ENCODE data around the gene RPS18.
"Not testable (repeated sequence)": the region's sequence is repeated elsewhere in the genome, so short reads cannot be mapped to it uniquely, and the experiment has no call there.

RPS18 gene

GRCh38 chr6:33273129-33273923, 1.5 kb downstream of the RPS18 start:
- FAIRE-seq, result no peak

DNA sequence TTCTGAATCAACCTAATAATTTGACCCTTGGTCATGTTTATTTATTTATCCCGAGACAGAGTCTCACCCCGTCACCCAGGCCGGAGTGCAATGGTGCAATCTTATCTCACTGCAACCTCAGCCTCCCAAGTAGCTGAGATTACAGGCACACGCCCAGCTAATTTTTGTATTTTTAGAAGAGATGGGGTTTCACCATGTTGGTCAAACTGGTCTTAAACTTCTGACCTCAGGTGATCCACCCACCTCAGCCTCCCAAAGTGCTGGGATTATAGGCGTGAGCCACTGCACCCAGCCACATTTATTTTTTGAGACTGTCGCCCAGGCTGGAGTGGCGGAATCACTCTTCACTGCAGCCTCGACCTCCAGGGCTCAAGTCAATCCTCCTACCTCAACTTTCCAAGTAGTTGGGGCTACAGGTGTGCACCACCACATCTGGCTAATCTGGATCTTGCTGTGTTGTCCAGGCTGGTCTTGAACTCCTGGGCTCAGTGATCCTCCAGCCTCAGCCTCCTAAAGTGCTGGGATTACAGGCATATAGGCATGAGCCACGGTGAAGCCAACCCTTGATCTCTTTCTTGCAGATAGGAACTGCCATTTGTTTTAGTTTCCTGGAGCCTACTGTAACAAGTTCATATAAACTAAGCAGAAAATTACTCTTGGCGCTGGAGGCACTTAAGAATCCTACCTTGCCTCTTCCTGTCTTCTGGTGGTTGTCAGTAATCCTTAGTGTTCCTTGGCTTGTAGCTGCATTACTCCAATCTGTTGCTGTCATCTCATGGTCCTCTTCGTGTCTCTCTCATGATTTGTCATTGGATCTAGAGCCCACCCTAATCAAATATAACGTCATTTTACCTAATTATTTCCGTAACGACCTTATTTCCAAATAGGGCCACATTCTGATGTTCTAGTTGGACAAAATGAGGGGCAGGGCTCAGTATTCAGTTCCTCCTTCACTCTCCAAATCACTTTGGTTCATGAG, 2.3 kb downstream of the RPS18 start:
- no peak for FAIRE-seq

- not testable (repeated sequence) for FAIRE-seq
These were observed 4.1 kb downstream of the RPS18 start for GRCh38 chr6:33275795-33276580.

DNA sequence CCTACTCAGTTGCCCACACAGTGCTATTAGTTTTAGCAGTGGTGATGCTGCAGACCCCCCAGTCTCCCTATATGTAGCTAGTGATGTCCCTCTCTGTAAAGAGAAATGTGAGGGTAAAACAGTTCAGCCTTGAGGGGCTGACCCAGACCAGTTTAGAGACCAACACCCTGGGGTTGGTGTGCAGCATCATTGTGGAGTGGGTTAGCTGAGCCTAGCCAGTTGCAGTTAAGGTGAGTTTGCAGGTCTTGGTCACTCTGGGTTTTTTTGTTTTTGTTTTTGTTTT, 4.6 kb downstream of the RPS18 start:
- no peak for FAIRE-seq

GRCh38 chr6:33276864-33277662, 5.2 kb downstream of the RPS18 start, which contains the start of gene B3GALT4:
TSS of gene B3GALT4 (plus strand) at chr6:33277123. CDS start at chr6:33277420, 297 bp downstream.
- no peak for FAIRE-seq

DNA sequence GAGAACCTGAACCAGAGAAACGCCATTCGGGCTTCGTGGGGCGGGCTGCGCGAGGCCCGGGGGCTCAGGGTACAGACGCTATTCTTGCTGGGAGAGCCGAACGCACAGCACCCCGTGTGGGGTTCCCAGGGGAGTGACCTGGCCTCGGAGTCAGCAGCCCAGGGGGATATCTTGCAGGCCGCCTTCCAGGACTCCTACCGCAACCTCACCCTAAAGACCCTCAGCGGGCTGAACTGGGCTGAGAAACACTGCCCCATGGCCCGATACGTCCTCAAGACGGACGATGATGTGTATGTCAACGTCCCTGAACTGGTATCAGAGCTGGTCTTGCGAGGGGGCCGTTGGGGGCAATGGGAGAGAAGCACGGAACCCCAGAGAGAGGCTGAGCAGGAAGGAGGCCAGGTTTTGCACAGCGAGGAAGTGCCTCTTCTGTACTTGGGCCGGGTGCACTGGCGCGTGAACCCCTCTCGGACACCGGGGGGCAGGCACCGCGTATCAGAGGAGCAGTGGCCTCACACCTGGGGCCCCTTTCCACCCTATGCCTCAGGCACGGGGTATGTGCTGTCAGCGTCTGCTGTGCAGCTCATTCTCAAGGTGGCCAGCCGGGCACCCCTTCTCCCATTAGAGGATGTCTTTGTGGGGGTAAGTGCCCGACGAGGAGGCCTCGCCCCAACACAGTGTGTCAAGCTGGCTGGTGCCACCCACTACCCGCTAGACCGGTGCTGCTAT, 6.0 kb downstream of the RPS18 start:
- FAIRE-seq, result no peak

DNA sequence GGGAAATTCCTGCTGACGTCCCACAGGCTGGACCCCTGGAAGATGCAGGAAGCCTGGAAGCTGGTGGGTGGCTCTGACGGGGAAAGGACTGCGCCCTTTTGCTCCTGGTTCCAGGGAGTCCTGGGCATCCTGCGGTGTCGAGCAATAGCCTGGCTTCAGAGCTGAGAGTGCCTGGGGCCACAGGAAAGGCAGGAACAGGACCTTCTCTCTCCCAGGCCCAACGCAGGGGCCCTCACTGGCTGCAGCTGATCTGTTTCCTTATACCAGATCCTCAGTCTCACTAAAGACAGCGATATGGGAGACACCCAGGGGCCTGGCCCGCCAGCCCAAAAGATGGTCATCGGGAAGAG, 6.5 kb downstream of the RPS18 start:
- FAIRE-seq, result no peak

DNA sequence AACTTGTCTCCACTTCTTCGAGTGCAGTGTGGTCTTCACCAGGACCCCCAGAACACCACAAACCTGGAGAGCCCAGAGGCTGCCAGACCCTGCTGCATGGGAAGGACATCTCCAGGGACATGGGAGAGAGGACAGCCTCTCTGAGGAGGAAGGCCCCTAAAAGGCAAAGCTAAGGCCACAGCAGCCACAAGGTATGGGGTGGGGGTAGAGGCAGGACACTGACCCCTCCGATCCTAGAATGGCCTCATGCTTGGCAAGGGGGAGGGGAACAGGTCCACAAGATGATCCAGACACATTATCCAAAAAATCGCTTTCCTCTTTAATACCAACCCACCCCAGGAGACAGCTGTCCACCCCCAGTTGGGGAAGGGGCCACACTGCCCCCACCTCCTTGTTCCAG, 6.9 kb downstream of the RPS18 start:
- FAIRE-seq, result no peak

DNA sequence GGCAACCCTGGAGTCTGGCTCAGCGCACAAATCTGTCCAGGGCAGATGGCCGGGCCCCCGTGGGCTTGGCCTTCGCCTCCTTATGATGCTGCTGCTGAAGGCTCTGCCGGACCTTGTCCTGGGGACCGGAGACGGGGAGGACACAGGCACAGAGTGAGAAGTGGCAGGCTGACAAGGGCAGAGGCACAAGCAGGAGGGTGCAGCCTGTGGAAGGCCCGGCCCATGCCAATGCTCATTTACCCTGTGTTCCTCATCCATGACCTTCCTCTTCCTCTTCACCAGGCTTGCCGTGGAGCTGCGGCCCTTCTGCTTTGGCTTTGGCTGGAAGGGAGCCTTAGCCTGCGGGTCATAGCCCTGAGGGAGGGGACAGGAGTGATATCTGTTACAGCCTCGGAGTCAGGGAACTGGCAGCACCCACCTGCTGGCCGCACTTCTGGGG, 7.4 kb downstream of the RPS18 start:
- FAIRE-seq, result no peak

DNA sequence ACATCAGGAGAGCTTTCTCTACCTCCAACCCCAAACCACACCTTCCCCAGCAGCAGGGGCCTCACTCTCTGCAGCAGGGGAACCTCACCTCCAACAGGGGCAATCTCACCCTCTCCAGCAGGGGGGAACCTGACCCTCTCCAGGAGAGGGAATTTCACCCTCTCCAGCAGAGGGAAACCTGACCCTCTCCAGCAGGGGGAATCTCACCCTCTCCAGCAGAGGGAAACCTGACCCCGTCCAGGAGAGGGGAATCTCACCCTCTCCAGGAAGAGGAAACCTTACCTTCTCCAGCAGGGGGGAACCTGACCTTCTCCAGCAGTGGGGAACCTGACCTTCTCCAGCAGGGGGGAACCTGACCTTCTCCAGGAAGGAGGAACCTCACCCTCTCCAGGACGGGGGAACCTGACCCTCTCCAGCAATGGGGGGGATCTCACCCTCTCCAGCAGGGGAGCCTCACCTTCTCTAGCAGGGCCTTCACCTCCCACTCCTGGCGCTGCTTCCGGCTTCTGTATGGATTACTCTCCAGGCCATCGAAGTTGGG, 8.2 kb downstream of the RPS18 start:
- FAIRE-seq, result no peak

DNA sequence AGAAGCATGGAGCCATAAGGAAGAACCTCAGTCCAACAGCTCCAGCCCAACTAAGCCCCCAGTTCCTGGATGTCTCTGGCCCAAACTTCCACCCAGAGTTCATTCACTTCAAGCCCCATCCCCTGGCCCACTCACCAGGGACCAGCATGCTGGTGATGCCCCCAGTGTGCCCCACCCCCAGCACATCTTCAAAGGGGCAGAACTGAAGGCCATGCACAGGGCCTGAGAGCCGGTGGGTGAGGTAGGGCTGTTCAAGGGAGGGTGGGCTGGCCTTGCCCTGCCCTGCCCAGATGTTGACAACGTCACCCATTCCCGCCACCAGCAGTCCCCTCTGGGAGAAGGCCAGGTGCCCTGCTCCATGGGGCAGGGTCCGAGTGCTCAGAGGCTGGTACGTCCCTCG, 8.7 kb downstream of the RPS18 start:
- no peak for FAIRE-seq

- FAIRE-seq, result not testable (repeated sequence)
These were observed 13.3 kb downstream of the RPS18 start for GRCh38 chr6:33285214-33285613.

DNA sequence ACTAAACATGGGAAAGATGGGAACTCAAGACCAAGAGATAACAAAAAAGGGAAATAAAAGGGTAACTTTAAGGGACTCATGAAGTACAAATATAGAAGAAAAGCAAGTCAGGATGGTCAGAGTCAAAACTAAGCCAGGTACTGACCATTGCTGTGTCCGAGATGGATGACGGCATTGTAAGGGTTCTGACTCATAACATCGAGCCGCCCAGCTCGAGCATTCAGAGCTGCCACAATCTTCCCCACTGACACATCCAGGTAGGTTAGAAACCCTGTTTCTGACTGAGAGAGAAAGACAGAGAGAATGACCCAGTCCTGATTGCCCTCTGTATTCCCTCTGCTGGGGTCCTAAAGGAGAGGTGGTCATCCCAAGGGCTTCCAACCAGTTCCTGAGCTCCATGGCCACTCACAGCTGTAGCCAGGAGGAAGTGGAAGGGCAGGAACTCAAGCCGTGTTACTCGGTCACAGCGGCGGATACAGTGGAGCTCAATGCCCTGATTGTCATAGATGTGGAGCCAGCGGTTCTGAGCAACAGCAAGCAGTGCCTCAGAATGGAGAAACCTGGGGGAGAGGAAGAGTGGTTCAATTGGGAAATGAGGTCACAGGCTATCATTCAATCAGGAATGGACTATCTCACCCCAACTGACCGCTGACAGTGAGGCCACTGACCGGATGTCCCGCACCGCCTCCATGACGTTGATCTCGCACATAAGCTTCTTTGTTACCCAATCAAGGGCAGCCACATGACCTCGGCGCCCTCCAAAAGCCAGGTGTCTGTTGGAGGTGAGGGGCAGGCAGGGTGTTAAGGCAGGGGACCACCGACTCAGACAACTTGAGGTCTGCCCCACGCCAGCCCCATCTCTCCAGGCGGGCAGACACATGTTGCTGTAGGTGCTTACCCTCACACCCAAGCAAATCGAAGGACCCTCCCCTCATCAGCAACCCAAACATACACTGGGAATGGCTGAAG, 15.4 kb downstream of the RPS18 start:
- FAIRE-seq, result no peak

- no peak for FAIRE-seq
These were observed 16.5 kb downstream of the RPS18 start for GRCh38 chr6:33288141-33288920.

GRCh38 chr6:33288921-33289783, 17.3 kb downstream of the RPS18 start, which contains the start of the genes PFDN6 and WDR46:
TSS of gene PFDN6 (plus strand) at chr6:33289601. CDS start at chr6:33289857, 256 bp downstream.
TSS of gene WDR46 (minus strand) at chr6:33289239. CDS start at chr6:33289170, 69 bp downstream.
- no peak for FAIRE-seq

DNA sequence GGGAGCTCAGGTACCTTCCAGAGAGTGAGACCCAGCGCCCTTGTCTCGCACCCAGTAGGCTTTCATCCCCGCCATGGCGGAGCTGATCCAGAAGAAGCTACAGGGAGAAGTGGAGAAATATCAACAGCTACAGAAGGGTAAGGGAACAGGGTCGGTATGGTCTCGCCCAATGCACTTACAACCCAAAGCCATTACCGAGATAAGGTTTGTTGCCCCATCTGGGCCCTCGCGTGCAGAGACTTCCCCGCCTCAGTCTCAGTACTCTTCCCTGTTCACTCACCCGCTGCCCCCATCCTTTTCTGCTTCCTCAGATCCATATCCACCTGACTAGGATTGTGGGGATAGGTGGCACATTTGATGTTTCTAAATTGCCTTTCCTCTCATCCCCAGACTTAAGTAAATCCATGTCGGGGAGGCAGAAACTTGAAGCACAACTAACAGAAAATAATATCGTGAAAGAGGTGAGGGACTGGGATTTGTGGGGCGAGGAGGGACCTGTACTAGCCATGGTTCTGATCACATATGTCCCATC, 18.0 kb downstream of the RPS18 start:
- FAIRE-seq, result no peak

GRCh38 chr6:33290459-33290858, 18.6 kb downstream of the RPS18 start:
- no peak for FAIRE-seq
